ENCODE data around the gene SPATC1L. TPM values are rescaled to one million over a fixed set of nuclear protein-coding genes. Genes with fewer than 3 reads are reported as not detected.

SPATC1L gene
- polyA plus RNA-seq, 1 donor from 2014 or later, result 20.6 TPM

DNA sequence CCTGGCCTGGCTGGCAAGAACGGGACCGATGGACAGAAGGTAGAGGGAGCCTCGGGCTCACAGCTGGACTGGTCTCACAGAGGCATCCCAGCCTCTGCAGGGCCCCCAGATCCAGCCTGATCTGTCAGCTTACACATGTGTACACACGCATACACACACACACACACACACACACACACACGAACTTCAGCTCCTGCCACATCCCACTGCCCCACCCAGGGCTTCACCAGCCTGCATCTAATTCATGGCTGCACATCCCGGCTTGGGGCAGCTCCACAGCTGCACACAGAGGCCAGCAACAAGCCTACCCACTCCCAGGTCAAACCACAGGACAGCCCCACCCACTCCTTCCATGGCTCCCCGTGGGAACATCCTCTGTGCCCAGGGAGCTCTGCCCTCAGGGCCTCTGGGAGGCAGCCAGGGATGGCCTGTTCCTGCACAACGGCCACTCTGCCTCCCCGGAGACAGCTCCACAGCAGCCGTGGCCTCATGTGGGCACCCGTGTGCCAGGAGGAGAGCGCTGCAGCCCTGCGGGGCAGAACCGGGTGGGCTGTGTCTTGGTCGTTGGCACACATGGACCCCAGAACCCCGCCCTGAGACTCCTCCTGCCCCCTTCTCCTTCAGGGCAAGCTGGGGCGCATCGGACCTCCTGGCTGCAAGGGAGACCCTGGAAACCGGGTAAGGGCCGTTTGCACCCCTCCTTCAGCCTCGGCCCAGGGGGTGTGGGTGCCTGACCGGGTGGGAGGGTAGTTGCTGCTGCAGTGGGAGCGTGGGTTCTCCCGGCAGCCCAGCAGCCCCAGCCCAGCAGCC, 67.3 kb downstream of the SPATC1L start:
- no peaks in the 10 kb centered on the region for H3K36me3 ChIP-seq (ENCODE audit: insufficient read depth, low read length)
- no peaks in the 10 kb centered on the region for H3K9me3 ChIP-seq (ENCODE audit: low read length)
- no peak overlapping the region for H2AFZ ChIP-seq (ENCODE audit: low read depth, low read length)
- H3K4me3 ChIP-seq (ENCODE audit: low read length), result no peak overlapping the region
- H3K79me2 ChIP-seq (replicated peaks; ENCODE audit: insufficient read depth, low read length), result no peaks in the 10 kb centered on the region
- no peaks in the 10 kb centered on the region for H3K27me3 ChIP-seq (ENCODE audit: insufficient read depth, low read depth, low read length)
- no peaks in the 10 kb centered on the region for H3K9me2 ChIP-seq (ENCODE audit: insufficient read depth, low read length)
- H3F3A ChIP-seq (ENCODE audit: insufficient read depth, low read length, poor library complexity, severe bottlenecking), result no peaks in the 10 kb centered on the region
- TF ChIP-seq EZH2 (IDR thresholded peaks at IDR 0.05; ENCODE audit: borderline replicate concordance, insufficient read depth, low read length, poor library complexity, severe bottlenecking), result no peak
- no peak for TF ChIP-seq POLR2AphosphoS5 (IDR thresholded peaks at IDR 0.05)
- TF ChIP-seq RAD21 (conservative IDR thresholded peaks at IDR 0.05), result no peak
- no peaks in the 10 kb centered on the region for H4K20me1 ChIP-seq (ENCODE audit: insufficient read depth)
- no peak overlapping the region for H3K4me2 ChIP-seq (ENCODE audit: low read length)
- no peak overlapping the region for H3K27ac ChIP-seq (ENCODE audit: low read length)
- H3K9ac ChIP-seq (ENCODE audit: low read length), result no peak overlapping the region

DNA sequence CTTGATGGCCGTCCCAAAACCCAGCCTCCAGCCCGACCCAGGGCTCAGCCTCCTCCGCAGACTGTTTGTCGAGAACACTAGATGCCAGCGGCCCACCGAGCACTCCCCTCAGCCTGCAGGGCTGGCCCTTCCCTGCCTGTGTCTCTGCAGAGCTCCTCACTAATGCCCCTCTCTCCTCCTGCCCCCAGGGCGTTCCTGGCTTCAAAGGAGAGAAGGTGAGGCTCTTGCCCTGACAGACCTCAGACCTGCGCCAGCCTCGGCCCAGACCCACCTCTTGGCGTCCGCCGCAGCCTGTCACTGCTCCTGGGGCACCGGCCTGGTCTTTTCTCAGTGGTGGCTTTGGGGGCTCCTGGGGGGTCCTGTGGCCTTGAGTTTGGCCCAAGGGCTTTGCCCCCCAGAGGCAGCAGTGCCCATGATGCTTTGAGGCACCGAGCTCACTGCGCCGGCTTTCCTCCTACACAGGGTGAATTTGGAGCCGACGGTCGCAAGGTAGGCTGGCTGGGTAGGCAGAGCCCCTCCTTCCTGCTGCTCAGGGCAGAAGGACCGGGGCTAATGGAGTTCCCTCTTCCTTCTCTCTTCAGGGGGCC, 68.0 kb downstream of the SPATC1L start:
- no peak for TF ChIP-seq TAF1 (IDR thresholded peaks at IDR 0.05; ENCODE audit: low read depth)
- TF ChIP-seq, protein P1, sequence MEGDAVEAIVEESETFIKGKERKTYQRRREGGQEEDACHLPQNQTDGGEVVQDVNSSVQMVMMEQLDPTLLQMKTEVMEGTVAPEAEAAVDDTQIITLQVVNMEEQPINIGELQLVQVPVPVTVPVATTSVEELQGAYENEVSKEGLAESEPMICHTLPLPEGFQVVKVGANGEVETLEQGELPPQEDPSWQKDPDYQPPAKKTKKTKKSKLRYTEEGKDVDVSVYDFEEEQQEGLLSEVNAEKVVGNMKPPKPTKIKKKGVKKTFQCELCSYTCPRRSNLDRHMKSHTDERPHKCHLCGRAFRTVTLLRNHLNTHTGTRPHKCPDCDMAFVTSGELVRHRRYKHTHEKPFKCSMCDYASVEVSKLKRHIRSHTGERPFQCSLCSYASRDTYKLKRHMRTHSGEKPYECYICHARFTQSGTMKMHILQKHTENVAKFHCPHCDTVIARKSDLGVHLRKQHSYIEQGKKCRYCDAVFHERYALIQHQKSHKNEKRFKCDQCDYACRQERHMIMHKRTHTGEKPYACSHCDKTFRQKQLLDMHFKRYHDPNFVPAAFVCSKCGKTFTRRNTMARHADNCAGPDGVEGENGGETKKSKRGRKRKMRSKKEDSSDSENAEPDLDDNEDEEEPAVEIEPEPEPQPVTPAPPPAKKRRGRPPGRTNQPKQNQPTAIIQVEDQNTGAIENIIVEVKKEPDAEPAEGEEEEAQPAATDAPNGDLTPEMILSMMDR (IDR thresholded peaks at IDR 0.05; ENCODE audit: poor library complexity, severe bottlenecking), result no peak
- no peak overlapping the region for H2AFZ ChIP-seq (ENCODE audit: low read depth, low read length)
- H3K9ac ChIP-seq (ENCODE audit: low read length), result no peak overlapping the region
- H3K27me3 ChIP-seq (ENCODE audit: insufficient read depth, low read depth, low read length), result no peaks in the 10 kb centered on the region
- H3F3A ChIP-seq (ENCODE audit: insufficient read depth, low read length, poor library complexity, severe bottlenecking), result no peaks in the 10 kb centered on the region
- H3K9me2 ChIP-seq (ENCODE audit: insufficient read depth, low read length), result no peaks in the 10 kb centered on the region
- no peaks in the 10 kb centered on the region for H3K79me2 ChIP-seq (replicated peaks; ENCODE audit: insufficient read depth, low read length)
- no peak overlapping the region for H3K4me3 ChIP-seq (ENCODE audit: low read length)
- no peaks in the 10 kb centered on the region for H3K9me3 ChIP-seq (ENCODE audit: low read length)
- no peak overlapping the region for H3K4me2 ChIP-seq (ENCODE audit: low read length)
- H4K20me1 ChIP-seq (ENCODE audit: insufficient read depth), result no peaks in the 10 kb centered on the region
- no peaks in the 10 kb centered on the region for H3K36me3 ChIP-seq (ENCODE audit: insufficient read depth, low read length)
- H3K27ac ChIP-seq (ENCODE audit: low read length), result no peak overlapping the region

GRCh38 chr21:46115441-46116188, 68.6 kb downstream of the SPATC1L start:
- Histone ChIP-seq H2AFZ (ENCODE audit: low read depth, low read length) (no peak overlapping the region), H3K9me2 (ENCODE audit: insufficient read depth, low read length) (no peaks in the 10 kb centered on the region), H3K4me2 (ENCODE audit: low read length) (no peak overlapping the region), H3K9me3 (ENCODE audit: low read length) (no peaks in the 10 kb centered on the region), H4K20me1 (ENCODE audit: insufficient read depth) (no peaks in the 10 kb centered on the region), H3K27me3 (ENCODE audit: insufficient read depth, low read depth, low read length) (no peaks in the 10 kb centered on the region), H3K36me3 (ENCODE audit: insufficient read depth, low read length) (no peaks in the 10 kb centered on the region), H3K27ac (ENCODE audit: low read length) (no peak overlapping the region), H3K79me2 (replicated peaks; ENCODE audit: insufficient read depth, low read length) (no peaks in the 10 kb centered on the region), H3K9ac (ENCODE audit: low read length) (no peak overlapping the region), H3K4me3 (ENCODE audit: low read length) (no peak overlapping the region), H3F3A (ENCODE audit: insufficient read depth, low read length, poor library complexity, severe bottlenecking) (no peaks in the 10 kb centered on the region)
- TF ChIP-seq POLR2AphosphoS5 (IDR thresholded peaks at IDR 0.05), result no peak
- TF ChIP-seq SMC3 (conservative IDR thresholded peaks at IDR 0.05; ENCODE audit: poor library complexity), result no peak
- no peak for TF ChIP-seq EP300 (conservative IDR thresholded peaks at IDR 0.05; ENCODE audit: poor library complexity, severe bottlenecking)
